ENCODE data around the gene ZGPAT. TPM values are rescaled to one million over a fixed set of nuclear protein-coding genes. Genes with fewer than 3 reads are reported as not detected.

Gene ZGPAT
- total and polyA plus RNA-seq, 9 of the 15 experiments (the other 6 are each of a cell fraction or from before 2014, with no cell fraction given), result 0.14 to 26.6 (median 7.4) TPM

GRCh38 chr20:63696628-63697356 lies 11.0 kb upstream of the ZGPAT start, which contains the start of gene TNFRSF6B (continued):
- TF ChIP-seq ZNF277 (CRISPR knock-in tag; IDR thresholded peaks at IDR 0.05; ENCODE audit: borderline replicate concordance), result no peak
- TF ChIP-seq MEF2A (IDR thresholded peaks at IDR 0.05; ENCODE audit: control insufficient read depth, low read depth, low read length), result no peak
- no peak for TF ChIP-seq ZNF384 (IDR thresholded peaks at IDR 0.05; ENCODE audit: low read depth, low read length)
- TF ChIP-seq FIP1L1 (IDR thresholded peaks at IDR 0.05; ENCODE audit: low read depth, low read length, poor library complexity, severe bottlenecking), result peak; percentile 66
- no peak for TF ChIP-seq MCM2 (IDR thresholded peaks at IDR 0.05; ENCODE audit: low read depth)
- no peak for TF ChIP-seq SMAD3 (CRISPR knock-in tag; conservative IDR thresholded peaks at IDR 0.05)
- TF ChIP-seq NCOA4 (IDR thresholded peaks at IDR 0.05; ENCODE audit: partially characterized antibody), result no peak
- no peak for TF ChIP-seq EGR1 (conservative IDR thresholded peaks at IDR 0.05)
- TF ChIP-seq E2F5 (CRISPR knock-in tag; IDR thresholded peaks at IDR 0.05), result no peak
- TF ChIP-seq HNRNPL (IDR thresholded peaks at IDR 0.05; ENCODE audit: low read depth, low read length), result peak; percentile 95; the same call in 1 of the 2 replicates
- TF ChIP-seq RBM14 (IDR thresholded peaks at IDR 0.05; ENCODE audit: borderline replicate concordance, insufficient read depth, low read depth, low read length), result 0 out of 2 replicates have a peak, but pooled peaks have one; percentile 24
- no peak for TF ChIP-seq MTF1 (CRISPR knock-in tag; IDR thresholded peaks at IDR 0.05; ENCODE audit: borderline replicate concordance)
- TF ChIP-seq HNRNPK (IDR thresholded peaks at IDR 0.05; ENCODE audit: low read depth, low read length, poor library complexity, severe bottlenecking), result peak; percentile 34
- TF ChIP-seq PHB (CRISPR knock-in tag; IDR thresholded peaks at IDR 0.05), result no peak
- TF ChIP-seq RBM39 (optimal IDR thresholded peaks at IDR 0.05; ENCODE audit: low read depth, low read length), result peak; percentile 66
- peak; percentile 46 for TF ChIP-seq HMGN3 (IDR thresholded peaks at IDR 0.05; ENCODE audit: borderline replicate concordance, extremely low read depth, insufficient read length, low read depth, low read length)
- no peak for TF ChIP-seq ELF2 (CRISPR knock-in tag; IDR thresholded peaks at IDR 0.05)
- no peak for TF ChIP-seq ZBTB34 (CRISPR knock-in tag; IDR thresholded peaks at IDR 0.05)
- TF ChIP-seq ZNF445 (CRISPR knock-in tag; IDR thresholded peaks at IDR 0.05; ENCODE audit: low read depth), result no peak
- no peak for TF ChIP-seq FOXM1 (IDR thresholded peaks at IDR 0.05; ENCODE audit: low read depth)
- TF ChIP-seq FOXM1 (CRISPR knock-in tag; IDR thresholded peaks at IDR 0.05; ENCODE audit: low read depth), result no peak
- 0 out of 2 replicates have a peak, but pooled peaks have one; percentile 31 for TF ChIP-seq LCOR (CRISPR knock-in tag; IDR thresholded peaks at IDR 0.05)
- 0 out of 2 replicates have a peak, but pooled peaks have one; percentile 47 for TF ChIP-seq SUPT5H (IDR thresholded peaks at IDR 0.05)
- no peak for TF ChIP-seq ZNF644 (tag; IDR thresholded peaks at IDR 0.05; ENCODE audit: low read depth)
- no peak for TF ChIP-seq HLTF (IDR thresholded peaks at IDR 0.05)
- TF ChIP-seq HNRNPH1 (optimal IDR thresholded peaks at IDR 0.05; ENCODE audit: low read depth, low read length), result peak; percentile 70
- no peak for TF ChIP-seq PHF8 (IDR thresholded peaks at IDR 0.05; ENCODE audit: borderline replicate concordance, low read length)
